Gastrocnemius medialis (tissue), 4 donors: ENCODE results near the gene ZDHHC6. TPM values are rescaled to one million over a fixed set of nuclear protein-coding genes. Genes with fewer than 3 reads are reported as not detected.

Experiments
- ATAC-seq, 2 donors: fragments of 150-250 bp; one replicate each; pipeline ENCODE4 v1.9.1; 2016
- DNase-seq, 2 donors: peaks; one replicate each; pipeline ENCODE4 v3.0.0-alpha.2; 2019
- H3K27ac ChIP-seq, 4 donors: fragments of 200-600 bp; sonication (generic); 1 replicate in 1 of 4; 2 replicates in 3 of 4; pipeline ENCODE4 v1.5.1; 2016 to 2018; ENCODE audit warnings: mild to moderate bottlenecking in 2 of 4, moderate library complexity in 1 of 4
- H3K27me3 ChIP-seq, 3 donors: fragments of 200-600 bp; sonication (generic) in 2 of 3; 1 replicate in 1 of 3; 2 replicates in 2 of 3; pipeline versions ENCODE4 v1.5.1 to v1.6.0; 2016 to 2019; ENCODE audit warnings: mild to moderate bottlenecking in 1 of 3, moderate library complexity in 1 of 3
- H3K36me3 ChIP-seq, 2 donors: fragments of 200-600 bp; sonication (generic) in 1 of 2; one replicate each; pipeline ENCODE4 v1.5.1; 2017 to 2018
- H3K4me1 ChIP-seq, 2 donors: fragments of 200-600 bp; sonication (generic) in 1 of 2; one replicate each; pipeline ENCODE4 v1.5.1; 2016 to 2017; ENCODE audit warnings: mild to moderate bottlenecking in 2 of 2
- H3K4me3 ChIP-seq, 4 donors: fragments of 200-600 bp; sonication (generic) in 3 of 4; 1 replicate in 1 of 4; 2 replicates in 3 of 4; pipeline ENCODE4 v1.5.1; 2016 to 2019; ENCODE audit warnings: mild to moderate bottlenecking in 2 of 4
- H3K9me3 ChIP-seq, 3 donors: fragments of 200-600 bp; sonication (generic) in 2 of 3; 1 replicate in 1 of 3; 2 replicates in 2 of 3; pipeline ENCODE4 v1.5.1; 2016 to 2019
- CTCF ChIP-seq, 5 experiments: fragments of 450-650 bp in 3 of 5; fragments of 200-600 bp in 2 of 5; sonication (generic) in 2 of 5; IDR thresholded peaks in 4 of 5; conservative IDR thresholded peaks in 1 of 5; 1 replicate in 4 of 5; 2 replicates in 1 of 5; pipeline ENCODE4 v1.5.1; 2016 to 2019; ENCODE audit warnings: antibody characterized with exemption in 5 of 5, mild to moderate bottlenecking in 3 of 5, moderate library complexity in 3 of 5
- POLR2A ChIP-seq, 2 donors: fragments of 450-650 bp; IDR thresholded peaks; one replicate each; pipeline ENCODE4 v1.6.1; 2017; ENCODE audit warnings: antibody characterized with exemption in 2 of 2, mild to moderate bottlenecking in 2 of 2, moderate library complexity in 2 of 2
- in situ Hi-C, 4 donors: fragments of 200-750 bp; cut with MboI; loops; one replicate each; pipeline versions ENCODE4 v1.15.0 to v1.8.0; 2017; ENCODE audit warnings: low sequenced_read_pairs in 4 of 4
- intact Hi-C: fragments of 100-400 bp; cut with DNase I; formaldehyde crosslinking; loops from one replicate; pipeline ENCODE4 v1.15.1; 2023; ENCODE audit warnings: low total_unique reads
- total RNA-seq, 4 donors: library from RNA; depleted of rRNA; stranded (reverse); fragments of >200 nt; gene quantifications; one replicate each; pipeline versions ENCODE4 v1.1.0 to v1.2.3, GENCODE V29; 2016

The ZDHHC6 gene
- total RNA-seq, 4 donors from 2014 or later = 7.4 to 11.7 (median 9.7) TPM

GRCh38 chr10:112429654-112430230, 17.0 kb downstream of the ZDHHC6 start:
- in situ Hi-C loops (loop anchor here in 3 of 4 donors (25.0 kb wide), 1 partner anchor 242 kb away; the partner anchor contains the start of gene GPAM (in 3 of the 3)), intact Hi-C loops (no loop called here)
- DNase-seq (no peak), ATAC-seq (no peak)
- Histone ChIP-seq H3K4me1 (no peaks in the 10 kb centered on the region), H3K27ac (no peak overlapping the region), H3K27me3 (no peaks in the 10 kb centered on the region), H3K4me3 (no peak overlapping the region), H3K36me3 (peaks cover 2 to 72% of the 10 kb centered on the region in 2 donors), H3K9me3 (no peaks in the 10 kb centered on the region)
- no peak for TF ChIP-seq CTCF (IDR thresholded peaks at IDR 0.05 in 4 of 5, conservative IDR thresholded peaks at IDR 0.05 in 1 of 5)
- no peak for TF ChIP-seq POLR2A (IDR thresholded peaks at IDR 0.05)

- no peak for DNase-seq
- no peak overlapping the region for H3K4me3 ChIP-seq
- ATAC-seq = no peak
- TF ChIP-seq POLR2A (IDR thresholded peaks at IDR 0.05) (no peak), CTCF (IDR thresholded peaks at IDR 0.05 in 4 of 5, conservative IDR thresholded peaks at IDR 0.05 in 1 of 5) (no peak)
- H3K27ac ChIP-seq = no peak overlapping the region
- H3K4me1 ChIP-seq = no peaks in the 10 kb centered on the region
- intact Hi-C loops (no loop called here), in situ Hi-C loops (loop anchor here in 3 of 4 donors (25.0 kb wide), 1 partner anchor 242 kb away; the partner anchor contains the start of gene GPAM (in 3 of the 3))
- H3K36me3 ChIP-seq = peaks cover 2 to 74% of the 10 kb centered on the region in 2 donors
- no peaks in the 10 kb centered on the region for H3K9me3 ChIP-seq
- H3K27me3 ChIP-seq = no peaks in the 10 kb centered on the region
Measured at GRCh38 chr10:112429147-112429546, 17.6 kb downstream of the ZDHHC6 start.

GRCh38 chr10:112426111-112426510, 20.6 kb downstream of the ZDHHC6 start:
- in situ Hi-C loops = loop anchor here in 3 of 4 donors (25.0 kb wide), 1 partner anchor 239 kb away; the partner anchor contains the start of gene GPAM (in 3 of the 3)
- H3K9me3 ChIP-seq = no peaks in the 10 kb centered on the region
- peaks cover 0 to 44% of the 10 kb centered on the region in 2 donors for H3K36me3 ChIP-seq

GRCh38 chr10:112424651-112425050, 22.1 kb downstream of the ZDHHC6 start:
- Histone ChIP-seq H3K27me3 (no peaks in the 10 kb centered on the region), H3K9me3 (no peaks in the 10 kb centered on the region), H3K4me3 (no peak overlapping the region), H3K36me3 (peaks cover 0 to 33% of the 10 kb centered on the region in 2 donors), H3K4me1 (no peaks in the 10 kb centered on the region), H3K27ac (no peak overlapping the region)
- DNase-seq (no peak), ATAC-seq (no peak)
- no peak for TF ChIP-seq CTCF (IDR thresholded peaks at IDR 0.05 in 4 of 5, conservative IDR thresholded peaks at IDR 0.05 in 1 of 5)
- no peak for TF ChIP-seq POLR2A (IDR thresholded peaks at IDR 0.05)
- intact Hi-C loops (no loop called here), in situ Hi-C loops (loop anchor here in 3 of 4 donors (25.0 kb wide), 1 partner anchor 237 kb away; the partner anchor contains the start of gene GPAM (in 3 of the 3))

More at GRCh38 chr10:112426111-112426510, 20.6 kb downstream of the ZDHHC6 start:
- no peak overlapping the region for H3K4me3 ChIP-seq
- no peaks in the 10 kb centered on the region for H3K4me1 ChIP-seq
- DNase-seq = no peak
- H3K27ac ChIP-seq = no peak overlapping the region
- H3K27me3 ChIP-seq = no peaks in the 10 kb centered on the region
- TF ChIP-seq POLR2A (IDR thresholded peaks at IDR 0.05) (no peak), CTCF (IDR thresholded peaks at IDR 0.05 in 4 of 5, conservative IDR thresholded peaks at IDR 0.05 in 1 of 5) (no peak)
- intact Hi-C loops = no loop called here
- ATAC-seq = no peak
